PC-9 (cell line): Measurements from ENCODE around the gene CD163L1.

Experiments used
- EZH2 ChIP-seq: fragments of 200-600 bp; sonication (generic); IDR thresholded peaks from 2 replicates; pipeline ENCODE4 v1.8.0; 2017; ENCODE audit warnings: antibody characterized with exemption, low read depth
- TF ChIP-seq, protein P1 (sequence below): fragments of 200-600 bp; sonication (generic); conservative IDR thresholded peaks from 2 replicates; pipeline ENCODE4 v1.6.1; 2017; ENCODE audit warnings: mixed run types, antibody characterized with exemption, mild to moderate bottlenecking, moderate library complexity

DNA sequence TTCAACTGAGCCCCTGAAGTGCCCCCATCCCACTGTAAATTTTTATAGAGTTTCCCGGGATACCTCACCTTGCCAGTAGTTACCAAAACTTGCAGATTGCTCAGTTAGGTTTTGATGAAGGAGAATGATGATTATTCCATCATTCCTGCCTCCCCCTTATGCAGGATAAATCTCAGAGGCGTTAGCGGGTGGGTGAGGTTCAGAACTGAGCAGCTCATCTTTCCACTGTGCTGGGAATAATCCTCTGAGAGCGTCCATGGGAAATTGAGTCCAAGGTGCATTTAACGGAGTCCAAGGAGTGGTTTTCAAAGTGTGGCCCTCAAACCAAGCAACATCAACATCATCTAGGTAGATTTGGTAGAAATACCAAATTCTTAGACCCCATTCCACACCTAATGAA is 121.4 kb downstream of the CD163L1 start:
- TF ChIP-seq, protein P1, sequence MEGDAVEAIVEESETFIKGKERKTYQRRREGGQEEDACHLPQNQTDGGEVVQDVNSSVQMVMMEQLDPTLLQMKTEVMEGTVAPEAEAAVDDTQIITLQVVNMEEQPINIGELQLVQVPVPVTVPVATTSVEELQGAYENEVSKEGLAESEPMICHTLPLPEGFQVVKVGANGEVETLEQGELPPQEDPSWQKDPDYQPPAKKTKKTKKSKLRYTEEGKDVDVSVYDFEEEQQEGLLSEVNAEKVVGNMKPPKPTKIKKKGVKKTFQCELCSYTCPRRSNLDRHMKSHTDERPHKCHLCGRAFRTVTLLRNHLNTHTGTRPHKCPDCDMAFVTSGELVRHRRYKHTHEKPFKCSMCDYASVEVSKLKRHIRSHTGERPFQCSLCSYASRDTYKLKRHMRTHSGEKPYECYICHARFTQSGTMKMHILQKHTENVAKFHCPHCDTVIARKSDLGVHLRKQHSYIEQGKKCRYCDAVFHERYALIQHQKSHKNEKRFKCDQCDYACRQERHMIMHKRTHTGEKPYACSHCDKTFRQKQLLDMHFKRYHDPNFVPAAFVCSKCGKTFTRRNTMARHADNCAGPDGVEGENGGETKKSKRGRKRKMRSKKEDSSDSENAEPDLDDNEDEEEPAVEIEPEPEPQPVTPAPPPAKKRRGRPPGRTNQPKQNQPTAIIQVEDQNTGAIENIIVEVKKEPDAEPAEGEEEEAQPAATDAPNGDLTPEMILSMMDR: no peak
- no peak for TF ChIP-seq EZH2
